ENCODE data around the gene DPEP2.

DPEP2 gene

GRCh38 chr16:67957622-67958021 is 41.7 kb downstream of the DPEP2 start:
- DNase-seq: no peak
- Histone ChIP-seq H3K79me2 (ENCODE audit: low read length) (no peaks in the 10 kb centered on the region), H3K27ac (ENCODE audit: low read length) (no peak overlapping the region), H3K4me3 (ENCODE audit: low read length) (no peak overlapping the region), H3F3A (ENCODE audit: insufficient read depth, low read length) (no peaks in the 10 kb centered on the region), H2AFZ (ENCODE audit: low read length) (no peak overlapping the region), H3K4me1 (ENCODE audit: low read length) (no peaks in the 10 kb centered on the region), H3K9me2 (replicated peaks; ENCODE audit: insufficient read depth, low read length) (no peaks in the 10 kb centered on the region), H4K20me1 (ENCODE audit: insufficient read depth, low read length) (no peaks in the 10 kb centered on the region), H3K9me3 (replicated peaks; ENCODE audit: insufficient read depth, low read length) (no peaks in the 10 kb centered on the region), H3K4me2 (ENCODE audit: low read depth, low read length) (no peak overlapping the region), H3K36me3 (replicated peaks; ENCODE audit: insufficient read depth, low read length) (no peaks in the 10 kb centered on the region), H3K27me3 (replicated peaks; ENCODE audit: insufficient read depth, low read length) (no peaks in the 10 kb centered on the region), H3K9ac (ENCODE audit: low read length) (no peak overlapping the region)
- TF ChIP-seq EZH2phosphoT487 (IDR thresholded peaks at IDR 0.05; ENCODE audit: low read length) (no peak), CTCF (IDR thresholded peaks at IDR 0.05; ENCODE audit: low read length) (no peak), EZH2 (optimal IDR thresholded peaks at IDR 0.05; ENCODE audit: low read depth, low read length) (no peak)

- H3K79me2 ChIP-seq (ENCODE audit: low read length): no peaks in the 10 kb centered on the region
- H3K36me3 ChIP-seq (replicated peaks; ENCODE audit: insufficient read depth, low read length): no peaks in the 10 kb centered on the region
These were observed 44.7 kb downstream of the DPEP2 start for GRCh38 chr16:67954421-67955196.

GRCh38 chr16:67953641-67954375 is 45.5 kb downstream of the DPEP2 start:
- H3K9me2 ChIP-seq (replicated peaks; ENCODE audit: insufficient read depth, low read length): no peaks in the 10 kb centered on the region
- no peak overlapping the region for H3K9ac ChIP-seq (ENCODE audit: low read length)
- H3K27ac ChIP-seq (ENCODE audit: low read length): no peak overlapping the region
- no peaks in the 10 kb centered on the region for H3K79me2 ChIP-seq (ENCODE audit: low read length)
- no peaks in the 10 kb centered on the region for H3K4me1 ChIP-seq (ENCODE audit: low read length)
- H3K4me2 ChIP-seq (ENCODE audit: low read depth, low read length): no peak overlapping the region
- no peaks in the 10 kb centered on the region for H3F3A ChIP-seq (ENCODE audit: insufficient read depth, low read length)
- H4K20me1 ChIP-seq (ENCODE audit: insufficient read depth, low read length): no peaks in the 10 kb centered on the region
- no peak for DNase-seq
- H3K4me3 ChIP-seq (ENCODE audit: low read length): no peak overlapping the region
- H3K36me3 ChIP-seq (replicated peaks; ENCODE audit: insufficient read depth, low read length): no peaks in the 10 kb centered on the region
- no peak overlapping the region for H2AFZ ChIP-seq (ENCODE audit: low read length)
- H3K9me3 ChIP-seq (replicated peaks; ENCODE audit: insufficient read depth, low read length): no peaks in the 10 kb centered on the region
- TF ChIP-seq CTCF (IDR thresholded peaks at IDR 0.05; ENCODE audit: low read length) (no peak), EZH2 (optimal IDR thresholded peaks at IDR 0.05; ENCODE audit: low read depth, low read length) (no peak), EZH2phosphoT487 (IDR thresholded peaks at IDR 0.05; ENCODE audit: low read length) (no peak)
- no peaks in the 10 kb centered on the region for H3K27me3 ChIP-seq (replicated peaks; ENCODE audit: insufficient read depth, low read length)

More at GRCh38 chr16:67954421-67955196, 44.7 kb downstream of the DPEP2 start:
- Histone ChIP-seq H3K27me3 (replicated peaks; ENCODE audit: insufficient read depth, low read length) (no peaks in the 10 kb centered on the region), H3K4me3 (ENCODE audit: low read length) (no peak overlapping the region), H2AFZ (ENCODE audit: low read length) (no peak overlapping the region), H3K4me2 (ENCODE audit: low read depth, low read length) (no peak overlapping the region), H3K4me1 (ENCODE audit: low read length) (no peaks in the 10 kb centered on the region), H3K9me3 (replicated peaks; ENCODE audit: insufficient read depth, low read length) (no peaks in the 10 kb centered on the region), H3F3A (ENCODE audit: insufficient read depth, low read length) (no peaks in the 10 kb centered on the region), H4K20me1 (ENCODE audit: insufficient read depth, low read length) (no peaks in the 10 kb centered on the region), H3K27ac (ENCODE audit: low read length) (no peak overlapping the region), H3K9ac (ENCODE audit: low read length) (no peak overlapping the region), H3K9me2 (replicated peaks; ENCODE audit: insufficient read depth, low read length) (no peaks in the 10 kb centered on the region)
- TF ChIP-seq CTCF (IDR thresholded peaks at IDR 0.05; ENCODE audit: low read length): no peak
- no peak for TF ChIP-seq EZH2phosphoT487 (IDR thresholded peaks at IDR 0.05; ENCODE audit: low read length)
- no peak for TF ChIP-seq EZH2 (optimal IDR thresholded peaks at IDR 0.05; ENCODE audit: low read depth, low read length)
- no peak for DNase-seq
